HepG2 (cell line): Measurements from ENCODE around the gene ATOH8. TPM values are rescaled to one million over a fixed set of nuclear protein-coding genes. Genes with fewer than 3 reads are reported as not detected.

ENCODE experiments used
- ARID5B ChIP-seq: IDR thresholded peaks from 2 replicates; pipeline ENCODE4 v1.4.0; 2020; ENCODE audit warnings: mild to moderate bottlenecking, missing genetic modification reagents
- ARNT ChIP-seq: fragments of 450-650 bp; IDR thresholded peaks from 2 replicates; pipeline ENCODE4 v1.6.1; 2017
- BCL6 ChIP-seq: IDR thresholded peaks from 2 replicates; pipeline ENCODE4 v1.6.1; 2016; ENCODE audit warnings: missing genetic modification reagents, missing compliant biosample characterization
- CREB1 ChIP-seq, 2 experiments: fragments of 450-650 bp in 1 of 2; IDR thresholded peaks; 2 replicates each; pipeline ENCODE4 v1.6.1; 2016 to 2017; ENCODE audit warnings: control low read depth in 1 of 2, mild to moderate bottlenecking in 1 of 2, missing compliant biosample characterization in 1 of 2, missing genetic modification characterization in 1 of 2
- EP300 ChIP-seq, 3 experiments: sonication (generic) in 1 of 3; formaldehyde crosslinking in 1 of 3; IDR thresholded peaks; 2 replicates each; pipeline versions ENCODE4 v1.5.1 to v1.6.1; 2011 to 2020; ENCODE audit warnings: low read depth in 2 of 3, low read length in 2 of 3, borderline replicate concordance in 1 of 3, improper control_type of control experiment in 1 of 3, mild to moderate bottlenecking in 1 of 3, missing genetic modification reagents in 1 of 3, moderate library complexity in 1 of 3
- HNF4G ChIP-seq, 2 experiments: sonication (generic) in 1 of 2; formaldehyde crosslinking in 1 of 2; IDR thresholded peaks; 2 replicates each; pipeline versions ENCODE4 v1.4.0 to v1.6.1; 2011 to 2020; ENCODE audit warnings: borderline replicate concordance in 2 of 2, low read depth in 2 of 2, mild to moderate bottlenecking in 2 of 2, low read length in 1 of 2, missing genetic modification reagents in 1 of 2, moderate library complexity in 1 of 2
- IKZF5 ChIP-seq: IDR thresholded peaks from 2 replicates; pipeline ENCODE4 v1.6.1; 2018; ENCODE audit warnings: missing genetic modification reagents, mild to moderate bottlenecking, missing compliant biosample characterization
- MAX ChIP-seq: IDR thresholded peaks from 2 replicates; pipeline ENCODE4 v1.6.1; 2012; ENCODE audit warnings: inconsistent platforms
- MLLT10 ChIP-seq: sonication (generic); formaldehyde crosslinking; IDR thresholded peaks from 2 replicates; pipeline ENCODE4 v1.4.0; 2020; ENCODE audit warnings: missing genetic modification reagents
- MTA1 ChIP-seq: sonication (generic); formaldehyde crosslinking; IDR thresholded peaks from 2 replicates; pipeline ENCODE4 v1.4.0; 2020; ENCODE audit warnings: missing genetic modification reagents, mild to moderate bottlenecking, borderline replicate concordance
- NFKBIZ ChIP-seq: IDR thresholded peaks from 2 replicates; pipeline ENCODE4 v1.6.1; 2018; ENCODE audit warnings: missing genetic modification reagents, missing compliant biosample characterization
- RELA ChIP-seq: sonication (generic); formaldehyde crosslinking; IDR thresholded peaks from 2 replicates; pipeline ENCODE4 v1.4.0; 2020; ENCODE audit warnings: missing genetic modification reagents
- SKIL ChIP-seq: sonication (generic); formaldehyde crosslinking; IDR thresholded peaks from 2 replicates; pipeline ENCODE4 v1.8.0; 2022; ENCODE audit warnings: missing genetic modification reagents, mild to moderate bottlenecking, moderate library complexity, borderline replicate concordance
- SMAD3 ChIP-seq: sonication (generic); formaldehyde crosslinking; IDR thresholded peaks from 2 replicates; pipeline ENCODE4 v1.4.0; 2020; ENCODE audit warnings: missing genetic modification reagents
- SP1 ChIP-seq, 2 experiments: fragments of 450-650 bp in 1 of 2; sonication (generic) in 1 of 2; formaldehyde crosslinking in 1 of 2; IDR thresholded peaks; 2 replicates each; pipeline versions ENCODE4 v1.4.0 to v1.6.1; 2016 to 2020; ENCODE audit warnings: missing genetic modification reagents in 1 of 2
- ZFY ChIP-seq: sonication (generic); formaldehyde crosslinking; IDR thresholded peaks from 2 replicates; pipeline ENCODE4 v1.4.0; 2020; ENCODE audit warnings: missing genetic modification reagents
- ZMYM3 ChIP-seq: sonication (generic); formaldehyde crosslinking; IDR thresholded peaks from 2 replicates; pipeline ENCODE4 v1.5.1; 2020; ENCODE audit warnings: mild to moderate bottlenecking, missing genetic modification reagents
- ZMYM4 ChIP-seq: sonication (generic); formaldehyde crosslinking; IDR thresholded peaks from 2 replicates; pipeline ENCODE4 v1.8.1; 2023; ENCODE audit warnings: mild to moderate bottlenecking, missing genetic modification reagents
- ZNF350 ChIP-seq: sonication (generic); formaldehyde crosslinking; IDR thresholded peaks from 2 replicates; pipeline ENCODE4 v1.4.0; 2020; ENCODE audit warnings: mild to moderate bottlenecking, low read depth, missing genetic modification reagents, borderline replicate concordance
- polyA plus RNA-seq, 8 experiments: library from polyadenylated mRNA; depleted of rRNA in 3 of 8; stranded (reverse) in 7 of 8; unstranded in 1 of 8; fragments of >200 nt; fragmentation: Illumina TruSeq in 4 of 8; extraction: Trizol in 4 of 8; gene quantifications; 2 replicates each; pipeline versions ENCODE4 v1.2.1 to v1.2.3, GENCODE V29; 2011 to 2016; ENCODE audit warnings: low read depth in 4 of 8, missing spikeins in 1 of 8, mixed read lengths in 1 of 8; ENCODE audit not compliant: insufficient read depth in 1 of 8
- total RNA-seq, 5 experiments: library from RNA; depleted of rRNA; stranded (reverse); fragments of >200 nt; fragmentation: Illumina TruSeq; extraction: Trizol; gene quantifications; 2 replicates each; pipeline ENCODE4 v1.2.3, GENCODE V29; 2016; ENCODE audit warnings: low read depth in 1 of 5
- TF ChIP-seq, protein P1 (sequence below): sonication (generic); formaldehyde crosslinking; IDR thresholded peaks from 2 replicates; pipeline ENCODE4 v1.5.1; 2020; ENCODE audit warnings: mild to moderate bottlenecking, missing genetic modification reagents, borderline replicate concordance

ATOH8 gene
- total and polyA plus RNA-seq, 2 of the 13 experiments (the other 11 are each of a cell fraction or from before 2014, with no cell fraction given) = 0.13 to 0.61 TPM

DNA sequence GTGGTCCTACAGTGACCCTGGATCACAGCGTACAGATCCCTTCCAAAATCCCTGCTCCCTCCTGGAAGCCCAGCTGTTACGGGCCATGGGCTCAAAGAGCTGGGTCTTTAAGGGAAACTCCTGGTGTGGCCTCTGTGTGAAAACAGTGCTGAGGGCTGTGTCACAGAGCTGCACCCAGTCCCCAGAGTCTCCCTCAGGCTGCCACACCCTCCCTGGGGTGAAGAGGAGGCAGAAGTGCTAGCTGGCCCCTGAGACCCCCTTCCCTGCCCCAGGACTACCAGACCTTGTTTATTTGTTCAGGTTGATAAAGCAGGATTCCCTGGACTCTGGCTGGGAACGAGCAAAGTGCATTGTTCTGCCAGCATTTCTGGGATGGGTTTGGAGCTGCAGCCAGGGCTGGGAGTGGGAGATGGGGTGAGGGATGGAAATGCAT, 7.7 kb downstream of the ATOH8 start (continued):
- TF ChIP-seq, protein P1, sequence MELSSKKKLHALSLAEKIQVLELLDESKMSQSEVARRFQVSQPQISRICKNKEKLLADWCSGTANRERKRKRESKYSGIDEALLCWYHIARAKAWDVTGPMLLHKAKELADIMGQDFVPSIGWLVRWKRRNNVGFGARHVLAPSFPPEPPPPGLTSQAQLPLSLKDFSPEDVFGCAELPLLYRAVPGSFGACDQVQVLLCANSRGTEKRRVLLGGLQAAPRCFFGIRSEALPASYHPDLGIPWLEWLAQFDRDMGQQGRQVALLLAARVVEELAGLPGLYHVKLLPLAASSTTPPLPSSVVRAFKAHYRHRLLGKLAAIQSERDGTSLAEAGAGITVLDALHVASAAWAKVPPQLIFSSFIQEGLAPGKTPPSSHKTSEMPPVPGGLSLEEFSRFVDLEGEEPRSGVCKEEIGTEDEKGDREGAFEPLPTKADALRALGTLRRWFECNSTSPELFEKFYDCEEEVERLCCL (CRISPR knock-in tag) = no peak
- peak; percentile 8; the same call in 1 of the 2 replicates for TF ChIP-seq ARID5B
- TF ChIP-seq ZMYM3 (CRISPR knock-in tag) = no peak
- TF ChIP-seq SMAD3 (CRISPR knock-in tag) = no peak
- no peak for TF ChIP-seq NFKBIZ (CRISPR knock-in tag)
- 0 out of 2 replicates have a peak, but pooled peaks have one; percentile 12 for TF ChIP-seq IKZF5
- peak; percentile 64; the same call in 1 of the 2 replicates for TF ChIP-seq MTA1 (CRISPR knock-in tag)
- TF ChIP-seq EP300 (IDR thresholded peaks at IDR 0.05; ENCODE audit: low read depth in 2 of 2, low read length in 2 of 2) = peak in 1 of 2 experiments; percentile 51; a peak in 1 of 4 replicates
- TF ChIP-seq EP300 (CRISPR knock-in tag; IDR thresholded peaks at IDR 0.05; ENCODE audit: borderline replicate concordance) = no peak
- no peak for TF ChIP-seq CREB1 (IDR thresholded peaks at IDR 0.05)
- TF ChIP-seq CREB1 (CRISPR knock-in tag; IDR thresholded peaks at IDR 0.05) = no peak
- TF ChIP-seq SP1 (IDR thresholded peaks at IDR 0.05) = no peak
- TF ChIP-seq SP1 (CRISPR knock-in tag; IDR thresholded peaks at IDR 0.05) = no peak
- peak; percentile 61 for TF ChIP-seq BCL6 (CRISPR knock-in tag)
- TF ChIP-seq SKIL (CRISPR knock-in tag) = peak; percentile 18; the same call in 1 of the 2 replicates
- no peak for TF ChIP-seq MLLT10 (CRISPR knock-in tag)
- TF ChIP-seq ZMYM4 (CRISPR knock-in tag) = 0 out of 2 replicates have a peak, but pooled peaks have one; percentile 17
- TF ChIP-seq ZFY = no peak
- TF ChIP-seq ARNT = no peak
- no peak for TF ChIP-seq MAX
- no peak for TF ChIP-seq RELA
- TF ChIP-seq ZNF350 (CRISPR knock-in tag) = 0 out of 2 replicates have a peak, but pooled peaks have one; percentile 27
- peak; percentile 62; the same call in 1 of the 2 replicates for TF ChIP-seq HNF4G (IDR thresholded peaks at IDR 0.05; ENCODE audit: borderline replicate concordance, low read depth, low read length)
- TF ChIP-seq HNF4G (CRISPR knock-in tag; IDR thresholded peaks at IDR 0.05; ENCODE audit: borderline replicate concordance, low read depth) = 0 out of 2 replicates have a peak, but pooled peaks have one; percentile 45
